Hepatocyte (in vitro differentiated cells): ENCODE results near the gene AP2A2.

Experiments
- EZH2 ChIP-seq: fragments of 200-600 bp; sonication (generic); IDR thresholded peaks from 2 replicates; pipeline ENCODE4 v1.6.1; 2016; ENCODE audit warnings: antibody characterized with exemption, mild to moderate bottlenecking, borderline replicate concordance
- TF ChIP-seq, protein P1 (sequence below): fragments of 200-600 bp; sonication (generic); IDR thresholded peaks from 2 replicates; pipeline ENCODE4 v1.5.1; 2016; ENCODE audit warnings: antibody characterized with exemption, mild to moderate bottlenecking; ENCODE audit not compliant: poor library complexity

DNA sequence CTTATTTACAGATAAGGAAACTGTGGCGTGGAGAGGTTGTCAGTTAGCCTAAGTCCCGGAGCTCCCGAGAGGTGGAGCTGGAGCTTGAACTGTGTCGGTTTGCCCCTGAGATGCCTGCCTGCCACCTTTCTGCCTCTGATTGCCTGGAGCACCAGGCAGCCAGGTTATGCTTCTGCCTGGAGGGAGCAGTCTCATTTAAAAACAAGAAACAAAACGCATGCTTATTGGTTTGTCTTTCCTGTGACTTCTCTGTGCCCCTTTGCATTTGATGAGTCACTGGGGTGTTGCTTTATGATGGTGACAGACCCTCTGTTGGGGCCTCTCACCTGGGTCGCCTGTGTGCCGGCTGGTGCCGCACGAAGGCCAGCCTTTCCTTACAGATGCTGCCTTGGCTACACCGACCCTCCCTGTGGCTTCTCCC, 12.2 kb downstream of the AP2A2 start:
- TF ChIP-seq, protein P1, sequence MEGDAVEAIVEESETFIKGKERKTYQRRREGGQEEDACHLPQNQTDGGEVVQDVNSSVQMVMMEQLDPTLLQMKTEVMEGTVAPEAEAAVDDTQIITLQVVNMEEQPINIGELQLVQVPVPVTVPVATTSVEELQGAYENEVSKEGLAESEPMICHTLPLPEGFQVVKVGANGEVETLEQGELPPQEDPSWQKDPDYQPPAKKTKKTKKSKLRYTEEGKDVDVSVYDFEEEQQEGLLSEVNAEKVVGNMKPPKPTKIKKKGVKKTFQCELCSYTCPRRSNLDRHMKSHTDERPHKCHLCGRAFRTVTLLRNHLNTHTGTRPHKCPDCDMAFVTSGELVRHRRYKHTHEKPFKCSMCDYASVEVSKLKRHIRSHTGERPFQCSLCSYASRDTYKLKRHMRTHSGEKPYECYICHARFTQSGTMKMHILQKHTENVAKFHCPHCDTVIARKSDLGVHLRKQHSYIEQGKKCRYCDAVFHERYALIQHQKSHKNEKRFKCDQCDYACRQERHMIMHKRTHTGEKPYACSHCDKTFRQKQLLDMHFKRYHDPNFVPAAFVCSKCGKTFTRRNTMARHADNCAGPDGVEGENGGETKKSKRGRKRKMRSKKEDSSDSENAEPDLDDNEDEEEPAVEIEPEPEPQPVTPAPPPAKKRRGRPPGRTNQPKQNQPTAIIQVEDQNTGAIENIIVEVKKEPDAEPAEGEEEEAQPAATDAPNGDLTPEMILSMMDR: no peak
- no peak for TF ChIP-seq EZH2
